HG02678 (cell line): ENCODE measurements around the gene OR8S1.
A peak's percentile ranks its signal among the peaks of the same experiment; 100 is the strongest.
"Not testable (repeated sequence)": the region's sequence is repeated elsewhere in the genome, so short reads cannot be mapped to it uniquely, and the experiment has no call there.

Experiments used
- ATAC-seq: cut with Tn5 transposase; IDR thresholded peaks from one replicate; pipeline ENCODE4 v1.9.1; 2021; ENCODE audit warnings: mild to moderate bottlenecking, moderate library complexity; ENCODE audit not compliant: unreplicated experiment

OR8S1 gene

GRCh38 chr12:48525332-48525731, at the start of gene OR8S1:
Gene OR8S1, plus strand, starts transcription at chr12:48525632. Its CDS starts 0 bp downstream, at chr12:48525632.
- ATAC-seq, result no peak

GRCh38 chr12:48482198-48482597, 43.2 kb upstream of the OR8S1 start, which contains the start of gene C12orf54:
Gene C12orf54, plus strand, starts transcription at chr12:48482498. Its CDS starts 799 bp downstream, at chr12:48483297.
- ATAC-seq, result no peak

GRCh38 chr12:48482930-48483329, 42.5 kb upstream of the OR8S1 start:
- ATAC-seq, result no peak

- ATAC-seq, result no peak
These were observed 39.2 kb upstream of the OR8S1 start for GRCh38 chr12:48486261-48486660.

GRCh38 chr12:48486679-48487078, 38.8 kb upstream of the OR8S1 start:
- no peak for ATAC-seq

- ATAC-seq, result peak; percentile 98
These were observed 36.4 kb upstream of the OR8S1 start for GRCh38 chr12:48489012-48489411.

- ATAC-seq, result not testable (repeated sequence)
These were observed 36.0 kb upstream of the OR8S1 start for GRCh38 chr12:48489456-48489855.

- not testable (repeated sequence) for ATAC-seq
These were observed 25.2 kb upstream of the OR8S1 start for GRCh38 chr12:48500281-48500680.

GRCh38 chr12:48506836-48507235, 18.6 kb upstream of the OR8S1 start:
- ATAC-seq, result not testable (repeated sequence)

- no peak for ATAC-seq
These were observed 16.4 kb upstream of the OR8S1 start for GRCh38 chr12:48508987-48509386.

- ATAC-seq, result no peak
These were observed 15.3 kb upstream of the OR8S1 start for GRCh38 chr12:48510111-48510510.

- ATAC-seq, result peak; percentile 84
These were observed 12.6 kb upstream of the OR8S1 start for GRCh38 chr12:48512855-48513254.

GRCh38 chr12:48514728-48515127, 10.7 kb upstream of the OR8S1 start:
- no peak for ATAC-seq

GRCh38 chr12:48520381-48520780, 5.1 kb upstream of the OR8S1 start:
- ATAC-seq, result not testable (repeated sequence)

- ATAC-seq, result no peak
These were observed 2.6 kb downstream of the OR8S1 start for GRCh38 chr12:48527891-48528670.

- no peak for ATAC-seq
These were observed 7.2 kb downstream of the OR8S1 start for GRCh38 chr12:48532601-48533000.

- ATAC-seq, result no peak
These were observed 11.2 kb downstream of the OR8S1 start for GRCh38 chr12:48536602-48537001.

- no peak for ATAC-seq
These were observed 17.0 kb downstream of the OR8S1 start for GRCh38 chr12:48542300-48542928.

- ATAC-seq, result no peak
These were observed 20.5 kb downstream of the OR8S1 start for GRCh38 chr12:48545833-48546469.

- ATAC-seq, result not testable (repeated sequence)
These were observed 21.6 kb downstream of the OR8S1 start for GRCh38 chr12:48547012-48547411.

- not testable (repeated sequence) for ATAC-seq
These were observed 26.2 kb downstream of the OR8S1 start for GRCh38 chr12:48551636-48552035.
